Measurements from ENCODE around the gene NOL9.

DNA sequence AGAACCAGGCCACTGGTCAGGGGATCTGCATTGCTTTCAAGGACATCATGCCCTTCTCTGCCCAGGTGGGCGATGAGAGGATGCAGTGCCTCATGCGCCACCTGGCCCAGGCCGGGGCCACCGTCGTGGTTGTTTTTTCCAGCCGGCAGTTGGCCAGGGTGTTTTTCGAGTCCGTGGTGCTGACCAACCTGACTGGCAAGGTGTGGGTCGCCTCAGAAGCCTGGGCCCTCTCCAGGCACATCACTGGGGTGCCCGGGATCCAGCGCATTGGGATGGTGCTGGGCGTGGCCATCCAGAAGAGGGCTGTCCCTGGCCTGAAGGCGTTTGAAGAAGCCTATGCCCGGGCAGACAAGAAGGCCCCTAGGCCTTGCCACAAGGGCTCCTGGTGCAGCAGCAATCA is 20.5 kb upstream of the NOL9 start:
- TF ChIP-seq POLR2AphosphoS5 (IDR thresholded peaks at IDR 0.05) (no peak), POLR2A (IDR thresholded peaks at IDR 0.05) (no peak)

Measured in stomach (tissue), 4 donors.